HG03103 (cell line): Measurements from ENCODE around the gene KIZ.

Experiments
- ATAC-seq: cut with Tn5 transposase; IDR thresholded peaks from one replicate; pipeline ENCODE4 v1.9.1; 2021; ENCODE audit warnings: low read depth; ENCODE audit not compliant: unreplicated experiment

KIZ gene

GRCh38 chr20:21125849-21126580 is at the start of gene KIZ:
KIZ (plus strand) TSS chr20:21126082; CDS start chr20:21126116, 34 bp downstream.
- ATAC-seq = peak; percentile 97

GRCh38 chr20:21077809-21078345 is 48.0 kb upstream of the KIZ start:
- no peak for ATAC-seq

- ATAC-seq = no peak
Measured at GRCh38 chr20:21082584-21082983, 43.3 kb upstream of the KIZ start.

- ATAC-seq = no peak
Measured at GRCh38 chr20:21083825-21084325, 42.0 kb upstream of the KIZ start.

- ATAC-seq = no peak
Measured at GRCh38 chr20:21087862-21088540, 37.9 kb upstream of the KIZ start.

GRCh38 chr20:21089391-21089790 is 36.5 kb upstream of the KIZ start:
- ATAC-seq = no peak

GRCh38 chr20:21090111-21090618 is 35.7 kb upstream of the KIZ start:
- ATAC-seq = no peak

- no peak for ATAC-seq
Measured at GRCh38 chr20:21090721-21091120, 35.2 kb upstream of the KIZ start.

- ATAC-seq = no peak
Measured at GRCh38 chr20:21092806-21093205, 33.1 kb upstream of the KIZ start.

GRCh38 chr20:21096321-21097043 is 29.4 kb upstream of the KIZ start:
- ATAC-seq = no peak

GRCh38 chr20:21099751-21100577 is 25.9 kb upstream of the KIZ start:
- no peak for ATAC-seq

- no peak for ATAC-seq
Measured at GRCh38 chr20:21100578-21101452, 25.1 kb upstream of the KIZ start.

- no peak for ATAC-seq
Measured at GRCh38 chr20:21101453-21101931, 24.4 kb upstream of the KIZ start.

- ATAC-seq = no peak
Measured at GRCh38 chr20:21101932-21102575, 23.8 kb upstream of the KIZ start.

GRCh38 chr20:21102603-21103311 is 23.1 kb upstream of the KIZ start:
- no peak for ATAC-seq

GRCh38 chr20:21103582-21104465 is 22.1 kb upstream of the KIZ start:
- ATAC-seq = no peak

- ATAC-seq = no peak
Measured at GRCh38 chr20:21104466-21104761, 21.5 kb upstream of the KIZ start.
